Loucy (cell line): ENCODE results near the gene ARMC9.

Source experiments
- H2AFZ ChIP-seq: fragments of 200-600 bp; sonication (generic); 2 replicates; pipeline ENCODE4 v1.6.0; 2016; ENCODE audit warnings: antibody characterized with exemption, mild to moderate bottlenecking, low read length, moderate library complexity
- H3F3A ChIP-seq: fragments of 200-600 bp; 2 replicates; pipeline ENCODE4 v1.6.0; 2016; ENCODE audit warnings: antibody characterized with exemption, low read depth, mild to moderate bottlenecking
- H3K27me3 ChIP-seq: fragments of 200-600 bp; sonication (generic); 2 replicates; pipeline ENCODE4 v1.6.1; 2014; ENCODE audit warnings: low read length, mild to moderate bottlenecking; ENCODE audit not compliant: insufficient read depth, poor library complexity, severe bottlenecking
- H3K36me3 ChIP-seq: fragments of 200-600 bp; sonication (generic); 2 replicates; pipeline ENCODE4 v1.6.1; 2016; ENCODE audit warnings: low read length; ENCODE audit not compliant: insufficient read depth
- H3K4me1 ChIP-seq: fragments of 200-600 bp; sonication (generic); 2 replicates; pipeline ENCODE4 v1.5.1; 2014; ENCODE audit warnings: low read length, mild to moderate bottlenecking; ENCODE audit not compliant: insufficient read depth, poor library complexity, severe bottlenecking
- H3K4me2 ChIP-seq: fragments of 200-600 bp; sonication (generic); 2 replicates; pipeline ENCODE4 v1.6.0; 2014; ENCODE audit warnings: antibody characterized with exemption, low read length, low read depth, mild to moderate bottlenecking; ENCODE audit not compliant: poor library complexity, severe bottlenecking
- H3K4me3 ChIP-seq: fragments of 200-600 bp; sonication (generic); 2 replicates; pipeline ENCODE4 v1.5.1; 2014; ENCODE audit warnings: low read length, mild to moderate bottlenecking, mixed read lengths; ENCODE audit not compliant: poor library complexity, severe bottlenecking
- H3K79me2 ChIP-seq: fragments of 200-600 bp; sonication (generic); 2 replicates; pipeline ENCODE4 v1.6.1; 2014; ENCODE audit warnings: low read length; ENCODE audit not compliant: insufficient read depth
- H3K9ac ChIP-seq: fragments of 200-600 bp; sonication (generic); 2 replicates; pipeline ENCODE4 v1.6.0; 2014; ENCODE audit warnings: mild to moderate bottlenecking, low read depth, low read length, moderate library complexity; ENCODE audit not compliant: poor library complexity, severe bottlenecking
- H3K9me2 ChIP-seq: fragments of 200-600 bp; sonication (generic); replicated peaks from 2 replicates; pipeline ENCODE4 v1.6.1; 2016; ENCODE audit warnings: low read depth, low read length, mixed read lengths
- H3K9me3 ChIP-seq: fragments of 200-600 bp; sonication (generic); 2 replicates; pipeline ENCODE4 v1.6.1; 2014; ENCODE audit warnings: mild to moderate bottlenecking, antibody characterized with exemption, low read length, low read depth; ENCODE audit not compliant: insufficient read depth
- H4K20me1 ChIP-seq: fragments of 200-600 bp; sonication (generic); 2 replicates; pipeline ENCODE4 v1.6.0; 2014; ENCODE audit warnings: antibody characterized with exemption, low read length, mild to moderate bottlenecking; ENCODE audit not compliant: insufficient read depth, poor library complexity, severe bottlenecking
- CTCF ChIP-seq: fragments of 200-600 bp; sonication (generic); conservative IDR thresholded peaks from 2 replicates; pipeline ENCODE4 v1.5.1; 2014; ENCODE audit warnings: mild to moderate bottlenecking, antibody characterized with exemption, low read length
- EZH2phosphoT487 ChIP-seq: fragments of 200-600 bp; IDR thresholded peaks from 2 replicates; pipeline ENCODE4 v1.6.1; 2018; ENCODE audit warnings: antibody characterized with exemption, mild to moderate bottlenecking, moderate library complexity, borderline replicate concordance

ARMC9 gene

GRCh38 chr2:231277962-231278361, 79.5 kb downstream of the ARMC9 start:
- H3K9me2 ChIP-seq = no peaks in the 10 kb centered on the region
- H3K4me1 ChIP-seq = peaks cover 4% of the 10 kb centered on the region
- TF ChIP-seq CTCF = no peak
- no peak for TF ChIP-seq EZH2phosphoT487
- no peak overlapping the region for H2AFZ ChIP-seq
- no peaks in the 10 kb centered on the region for H3K79me2 ChIP-seq
- H3K9me3 ChIP-seq = no peaks in the 10 kb centered on the region
- no peaks in the 10 kb centered on the region for H4K20me1 ChIP-seq
- no peaks in the 10 kb centered on the region for H3F3A ChIP-seq
- H3K4me2 ChIP-seq = no peak overlapping the region
- H3K27me3 ChIP-seq = no peaks in the 10 kb centered on the region
- no peak overlapping the region for H3K4me3 ChIP-seq
- H3K36me3 ChIP-seq = no peaks in the 10 kb centered on the region
- H3K9ac ChIP-seq = no peak overlapping the region

GRCh38 chr2:231278868-231279267, 80.4 kb downstream of the ARMC9 start:
- Histone ChIP-seq H3K79me2 (no peaks in the 10 kb centered on the region), H3K4me1 (peaks cover 4% of the 10 kb centered on the region), H4K20me1 (no peaks in the 10 kb centered on the region), H3K4me3 (no peak overlapping the region), H3K9ac (no peak overlapping the region), H3K9me2 (no peaks in the 10 kb centered on the region), H3K4me2 (no peak overlapping the region), H2AFZ (no peak overlapping the region), H3K9me3 (no peaks in the 10 kb centered on the region), H3K36me3 (no peaks in the 10 kb centered on the region), H3F3A (no peaks in the 10 kb centered on the region), H3K27me3 (no peaks in the 10 kb centered on the region)
- TF ChIP-seq CTCF (no peak), EZH2phosphoT487 (no peak)

GRCh38 chr2:231280846-231281245, 82.4 kb downstream of the ARMC9 start:
- Histone ChIP-seq H3K9me2 (no peaks in the 10 kb centered on the region), H3K79me2 (no peaks in the 10 kb centered on the region), H3K4me2 (no peak overlapping the region), H3F3A (no peaks in the 10 kb centered on the region), H2AFZ (no peak overlapping the region), H4K20me1 (no peaks in the 10 kb centered on the region), H3K4me1 (peaks cover 4% of the 10 kb centered on the region), H3K9me3 (no peaks in the 10 kb centered on the region), H3K36me3 (no peaks in the 10 kb centered on the region), H3K9ac (no peak overlapping the region), H3K4me3 (no peak overlapping the region), H3K27me3 (no peaks in the 10 kb centered on the region)
- TF ChIP-seq CTCF (no peak), EZH2phosphoT487 (no peak)
